Fibroblast of pulmonary artery (primary cell): ENCODE data around the gene TNFRSF17.
"Not testable (repeated sequence)": the region's sequence is repeated elsewhere in the genome, so short reads cannot be mapped to it uniquely, and the experiment has no call there.

Experiments
- DNase-seq: peaks from one replicate; pipeline ENCODE4 v3.0.0-alpha.2; 2010; ENCODE audit warnings: low read depth
- H3K4me3 ChIP-seq: replicated peaks from 2 replicates; pipeline ENCODE4 v1.5.1; 2011; ENCODE audit warnings: low read depth, mild to moderate bottlenecking, control low read depth, low read length, moderate library complexity
- TF ChIP-seq, protein P1 (sequence below): IDR thresholded peaks from 2 replicates; pipeline ENCODE4 v1.5.1; 2011; ENCODE audit warnings: mild to moderate bottlenecking, control low read depth, low read length, inconsistent platforms; ENCODE audit errors: missing control alignments

Gene TNFRSF17

GRCh38 chr16:11964761-11965551 lies at the start of gene TNFRSF17:
Gene TNFRSF17, plus strand, starts transcription at chr16:11965210. Its CDS starts 115 bp downstream, at chr16:11965325.
- TF ChIP-seq, protein P1, sequence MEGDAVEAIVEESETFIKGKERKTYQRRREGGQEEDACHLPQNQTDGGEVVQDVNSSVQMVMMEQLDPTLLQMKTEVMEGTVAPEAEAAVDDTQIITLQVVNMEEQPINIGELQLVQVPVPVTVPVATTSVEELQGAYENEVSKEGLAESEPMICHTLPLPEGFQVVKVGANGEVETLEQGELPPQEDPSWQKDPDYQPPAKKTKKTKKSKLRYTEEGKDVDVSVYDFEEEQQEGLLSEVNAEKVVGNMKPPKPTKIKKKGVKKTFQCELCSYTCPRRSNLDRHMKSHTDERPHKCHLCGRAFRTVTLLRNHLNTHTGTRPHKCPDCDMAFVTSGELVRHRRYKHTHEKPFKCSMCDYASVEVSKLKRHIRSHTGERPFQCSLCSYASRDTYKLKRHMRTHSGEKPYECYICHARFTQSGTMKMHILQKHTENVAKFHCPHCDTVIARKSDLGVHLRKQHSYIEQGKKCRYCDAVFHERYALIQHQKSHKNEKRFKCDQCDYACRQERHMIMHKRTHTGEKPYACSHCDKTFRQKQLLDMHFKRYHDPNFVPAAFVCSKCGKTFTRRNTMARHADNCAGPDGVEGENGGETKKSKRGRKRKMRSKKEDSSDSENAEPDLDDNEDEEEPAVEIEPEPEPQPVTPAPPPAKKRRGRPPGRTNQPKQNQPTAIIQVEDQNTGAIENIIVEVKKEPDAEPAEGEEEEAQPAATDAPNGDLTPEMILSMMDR, result no peak
- no peak for DNase-seq
- no peak within 1 kb of the TSS for H3K4me3 ChIP-seq

DNA sequence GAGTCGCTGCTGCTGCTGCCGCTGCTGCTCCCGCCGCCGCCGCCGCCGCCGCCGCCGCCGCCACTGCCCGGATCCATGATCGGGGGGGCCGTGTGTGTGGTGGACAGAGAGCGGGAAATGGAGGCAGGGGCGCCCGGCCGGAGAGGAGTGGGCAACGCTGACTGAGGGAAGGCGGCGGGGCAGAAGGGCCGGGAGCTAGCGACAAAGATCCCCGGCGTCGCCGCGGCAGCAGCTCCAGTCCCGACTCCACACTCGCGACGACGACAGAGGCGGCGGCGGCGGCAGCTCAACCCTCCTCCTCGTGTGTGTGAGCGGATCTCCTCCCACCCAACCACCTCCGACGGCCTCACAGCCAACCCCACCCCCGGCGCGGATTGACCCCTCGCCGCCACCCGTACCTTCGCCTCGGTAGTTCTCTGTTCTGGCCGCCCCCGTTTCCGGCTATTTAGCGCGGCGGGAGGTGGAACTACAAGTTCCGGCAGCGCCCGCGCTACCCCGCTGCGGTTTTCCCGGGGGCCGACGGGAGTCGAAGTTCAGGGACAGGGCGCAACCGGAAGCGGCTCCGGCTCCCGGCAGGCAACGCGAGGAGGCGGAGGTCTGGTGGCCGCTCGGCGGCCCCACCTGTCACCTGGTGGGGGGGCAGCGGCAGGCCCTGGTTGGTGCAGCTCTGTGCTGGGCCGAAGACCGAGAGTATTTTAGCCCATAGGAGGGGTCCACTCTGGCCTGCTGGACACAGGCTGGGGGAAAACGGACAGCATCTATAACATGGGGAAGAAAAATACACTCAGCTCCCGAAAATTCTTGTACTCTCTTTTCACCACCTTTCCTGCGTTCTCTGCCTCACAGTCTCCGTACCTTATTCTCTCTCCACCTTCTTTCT lies 49.1 kb upstream of the TNFRSF17 start, which contains the start of gene GSPT1:
Gene GSPT1 (minus strand): TSS at position 313 of the 880 bp plus-strand sequence. CDS start 236 bp downstream, at position 77.
- peak; percentile 98 for DNase-seq
- TF ChIP-seq, protein P1, result no peak
- H3K4me3 ChIP-seq, result peak within 1 kb of the TSS; percentile 85

DNA sequence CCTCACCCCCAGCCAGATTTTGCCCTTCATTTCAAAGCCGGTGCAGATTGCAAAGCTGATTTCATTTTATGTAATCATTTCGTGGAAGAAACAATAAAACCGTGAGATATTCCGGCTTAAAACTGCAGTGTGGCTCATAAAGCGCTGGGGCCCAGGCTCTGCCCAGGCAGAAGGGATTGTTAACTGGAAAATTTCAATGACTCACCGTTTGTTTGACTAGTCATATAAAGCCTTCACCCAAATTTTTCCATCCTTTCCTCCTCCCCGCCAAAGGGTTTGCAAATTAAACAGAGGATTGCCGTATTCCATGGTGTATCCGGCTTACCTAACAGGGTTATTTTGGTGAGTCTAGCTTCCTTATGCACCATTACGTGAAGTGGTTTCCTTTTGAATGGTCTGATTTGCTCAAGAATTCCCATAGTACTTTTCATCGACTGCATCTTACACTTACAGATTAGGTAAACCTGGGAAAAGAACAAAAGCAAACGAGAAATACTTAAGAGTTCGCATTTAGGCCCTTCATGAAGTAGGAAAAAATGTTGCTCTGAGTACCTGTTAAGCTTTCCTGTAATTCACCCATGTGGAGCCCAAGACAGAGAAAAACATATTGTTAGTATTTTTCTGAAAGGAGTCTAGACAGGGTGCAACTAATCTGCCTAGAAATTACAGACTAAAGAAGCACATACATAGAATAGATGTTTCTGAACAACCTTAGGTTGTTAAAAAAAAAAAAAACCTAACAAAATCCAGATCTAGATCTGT lies 48.3 kb upstream of the TNFRSF17 start:
- TF ChIP-seq, protein P1, result no peak
- H3K4me3 ChIP-seq, result peak overlapping the region; percentile 85
- DNase-seq, result no peak

DNA sequence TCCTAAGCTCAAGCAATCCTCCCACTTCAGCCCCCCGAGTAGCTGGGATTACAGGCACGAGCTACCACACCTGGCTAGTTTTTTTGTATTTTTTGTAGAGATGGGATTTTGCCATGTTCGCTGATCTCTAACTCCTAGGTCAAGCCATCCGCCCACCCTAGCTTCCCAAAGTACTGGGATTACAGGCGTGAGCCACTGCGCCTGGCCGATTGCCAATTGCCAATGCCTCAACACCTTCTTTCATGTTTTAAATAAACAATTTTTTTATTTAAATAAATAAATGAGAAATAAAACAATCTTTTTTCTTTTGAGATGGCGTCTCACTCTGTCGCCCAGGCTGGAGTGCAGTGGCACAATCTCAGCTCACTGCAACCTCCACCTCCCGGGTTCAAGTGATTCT lies 41.0 kb upstream of the TNFRSF17 start:
- DNase-seq, result not testable (repeated sequence)

DNA sequence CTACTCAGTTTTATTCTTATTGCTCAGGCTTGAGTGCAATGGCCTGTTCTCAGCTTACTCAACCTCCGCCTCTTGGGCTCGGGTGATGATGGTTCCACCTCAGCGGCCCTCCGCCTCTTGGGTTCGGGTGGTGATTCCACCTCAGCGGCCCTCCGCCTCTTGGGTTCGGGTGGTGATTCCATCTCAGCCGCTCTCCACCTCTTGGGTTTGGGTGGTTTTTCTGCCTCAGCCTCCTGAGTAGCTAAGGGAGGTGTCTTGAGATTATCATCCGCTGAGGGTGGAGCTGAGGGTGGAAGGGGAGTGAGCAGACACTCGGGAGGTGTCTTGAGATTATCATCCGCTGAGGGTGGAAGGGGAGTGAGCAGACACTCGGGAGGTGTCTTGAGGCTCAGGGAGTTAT lies 37.7 kb upstream of the TNFRSF17 start:
- H3K4me3 ChIP-seq, DNase-seq: not testable (repeated sequence)

More for the DNA sequence above, 41.0 kb upstream of the TNFRSF17 start:
- H3K4me3 ChIP-seq, result not testable (repeated sequence)

- DNase-seq, H3K4me3 ChIP-seq: not testable (repeated sequence)
Measured at GRCh38 chr16:11941945-11942344, 23.1 kb upstream of the TNFRSF17 start, which contains the start of gene NPIPB2. Gene NPIPB2, minus strand, starts transcription at chr16:11942045. Its CDS starts 0 bp downstream, at chr16:11942045.

DNA sequence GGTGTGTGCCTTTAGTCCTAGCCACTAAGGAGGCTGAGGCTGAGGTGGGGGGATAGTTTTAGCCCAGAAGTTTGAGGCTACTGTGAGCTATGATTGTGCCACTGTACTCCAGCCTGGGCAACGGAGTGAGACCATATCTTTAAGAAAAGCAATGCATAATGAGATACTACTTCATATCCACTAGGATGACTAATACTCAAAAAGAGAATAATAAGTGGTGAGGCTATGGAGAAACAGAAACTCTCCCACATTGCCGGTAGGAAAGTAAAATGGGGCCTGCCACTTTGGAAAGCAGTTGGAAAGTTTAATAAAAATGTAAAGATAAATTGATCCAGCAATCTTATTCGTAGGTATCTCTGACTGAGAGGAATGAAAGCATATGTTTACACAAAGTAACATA lies 18.6 kb upstream of the TNFRSF17 start:
- no peak overlapping the region for H3K4me3 ChIP-seq
- TF ChIP-seq, protein P1, result no peak
- peak; percentile 10 for DNase-seq

DNA sequence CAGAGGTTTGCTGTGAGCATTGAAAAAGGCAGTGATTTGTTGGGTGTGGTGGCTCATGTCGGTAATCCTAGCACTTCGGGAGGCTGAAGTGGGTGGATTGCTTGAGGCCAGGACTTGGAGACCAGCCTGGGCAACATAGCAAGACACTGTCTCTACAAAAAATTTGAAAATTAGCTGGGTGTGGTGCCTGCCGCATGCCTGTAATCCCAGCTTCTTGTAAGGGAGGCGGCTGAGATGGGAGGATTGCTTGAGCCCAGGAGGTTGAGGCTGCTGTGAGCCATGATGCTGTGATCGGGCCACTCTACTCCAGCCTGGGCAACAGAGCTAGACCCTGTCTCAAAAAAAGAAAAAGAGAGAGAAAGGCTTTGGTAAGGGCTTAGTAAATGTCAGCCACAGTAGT lies 16.2 kb upstream of the TNFRSF17 start:
- TF ChIP-seq, protein P1, result no peak
- DNase-seq, result no peak
- H3K4me3 ChIP-seq, result no peak overlapping the region
